ENCODE measurements around the gene FNTB. TPM values are rescaled to one million over a fixed set of nuclear protein-coding genes. Genes with fewer than 3 reads are reported as not detected.

The FNTB gene
- total RNA-seq, 1 experiment from 2014 or later = 28.1 TPM

GRCh38 chr14:64958743-64959142, 28.0 kb upstream of the FNTB start:
- ChIA-PET CTCF (interaction anchor here (0.5 kb wide), 1 partner anchor 23 kb away, joined by 3 read pairs; no protein-coding TSS in a partner anchor), POLR2A (ENCODE audit: unreplicated experiment) (interaction anchor here (0.7 kb wide), 1 partner anchor 29 kb away, joined by 9 read pairs; no protein-coding TSS in a partner anchor)
- Histone ChIP-seq H3K27me3 (ENCODE audit: low read length) (no peaks in the 10 kb centered on the region), H3K4me3 (ENCODE audit: low read length) (no peak overlapping the region), H3K4me1 (ENCODE audit: insufficient read depth, low read length) (no peaks in the 10 kb centered on the region), H3K9me2 (replicated peaks; ENCODE audit: low read length) (no peaks in the 10 kb centered on the region), H3K4me2 (ENCODE audit: low read length) (no peak overlapping the region), H2AFZ (ENCODE audit: low read length) (no peak overlapping the region), H3K27ac (ENCODE audit: low read length) (no peak overlapping the region), H3F3A (ENCODE audit: low read length, unreplicated experiment) (no peaks in the 10 kb centered on the region), H3K79me2 (ENCODE audit: low read length) (no peaks in the 10 kb centered on the region), H4K20me1 (ENCODE audit: low read length) (no peaks in the 10 kb centered on the region), H3K9me3 (ENCODE audit: low read length) (no peaks in the 10 kb centered on the region), H3K9ac (ENCODE audit: low read length) (no peak overlapping the region), H3K36me3 (ENCODE audit: low read depth, low read length) (no peaks in the 10 kb centered on the region)
- BruUV-seq (replicated peaks) = no TSS peak
- no peak for DNase-seq
- TF ChIP-seq CTCF (conservative IDR thresholded peaks at IDR 0.05; ENCODE audit: low read depth, low read length) = no peak
- TF ChIP-seq EZH2phosphoT487 (IDR thresholded peaks at IDR 0.05; ENCODE audit: borderline replicate concordance, low read length) = no peak
- TF ChIP-seq EZH2 (IDR thresholded peaks at IDR 0.05; ENCODE audit: low read length, unreplicated experiment) = no peak
- intact Hi-C loops (cut with micrococcal nuclease) = no loop called here
- no peak for ATAC-seq

GRCh38 chr14:64960762-64961276, 25.9 kb upstream of the FNTB start:
- H3K4me2 ChIP-seq (ENCODE audit: low read length) = no peak overlapping the region
- no peaks in the 10 kb centered on the region for H3K9me2 ChIP-seq (replicated peaks; ENCODE audit: low read length)
- no peaks in the 10 kb centered on the region for H3K4me1 ChIP-seq (ENCODE audit: insufficient read depth, low read length)
- ChIA-PET CTCF (no interaction called here), POLR2A (ENCODE audit: unreplicated experiment) (interaction anchor here (0.6 kb wide), 1 partner anchor 26 kb away, joined by 4 read pairs; no protein-coding TSS in a partner anchor)
- ATAC-seq (peak; percentile 15; the same call in 1 of the 2 replicates), DNase-seq (no peak)
- H3K27me3 ChIP-seq (ENCODE audit: low read length) = no peaks in the 10 kb centered on the region
- no peaks in the 10 kb centered on the region for H4K20me1 ChIP-seq (ENCODE audit: low read length)
- no peaks in the 10 kb centered on the region for H3K9me3 ChIP-seq (ENCODE audit: low read length)
- H3K36me3 ChIP-seq (ENCODE audit: low read depth, low read length) = no peaks in the 10 kb centered on the region
- BruUV-seq (replicated peaks) = no TSS peak
- H3F3A ChIP-seq (ENCODE audit: low read length, unreplicated experiment) = no peaks in the 10 kb centered on the region
- intact Hi-C loops (cut with micrococcal nuclease) = no loop called here
- H3K9ac ChIP-seq (ENCODE audit: low read length) = no peak overlapping the region
- TF ChIP-seq CTCF (conservative IDR thresholded peaks at IDR 0.05; ENCODE audit: low read depth, low read length) = peak; percentile 36
- no peak for TF ChIP-seq EZH2 (IDR thresholded peaks at IDR 0.05; ENCODE audit: low read length, unreplicated experiment)
- no peak overlapping the region for H2AFZ ChIP-seq (ENCODE audit: low read length)
- H3K27ac ChIP-seq (ENCODE audit: low read length) = no peak overlapping the region
- H3K79me2 ChIP-seq (ENCODE audit: low read length) = no peaks in the 10 kb centered on the region
- H3K4me3 ChIP-seq (ENCODE audit: low read length) = no peak overlapping the region

GRCh38 chr14:64963611-64964010, 23.1 kb upstream of the FNTB start:
- CTCF ChIA-PET = no interaction called here
- ATAC-seq = no peak

More at GRCh38 chr14:64963611-64964010, 23.1 kb upstream of the FNTB start:
- Histone ChIP-seq H3F3A (ENCODE audit: low read length, unreplicated experiment) (no peaks in the 10 kb centered on the region), H3K9me2 (replicated peaks; ENCODE audit: low read length) (no peaks in the 10 kb centered on the region), H4K20me1 (ENCODE audit: low read length) (no peaks in the 10 kb centered on the region), H3K79me2 (ENCODE audit: low read length) (no peaks in the 10 kb centered on the region), H3K4me1 (ENCODE audit: insufficient read depth, low read length) (peaks cover 14% of the 10 kb centered on the region), H3K4me2 (ENCODE audit: low read length) (no peak overlapping the region), H3K9me3 (ENCODE audit: low read length) (no peaks in the 10 kb centered on the region), H3K9ac (ENCODE audit: low read length) (no peak overlapping the region), H3K36me3 (ENCODE audit: low read depth, low read length) (no peaks in the 10 kb centered on the region), H3K4me3 (ENCODE audit: low read length) (no peak overlapping the region), H3K27me3 (ENCODE audit: low read length) (no peaks in the 10 kb centered on the region), H3K27ac (ENCODE audit: low read length) (no peak overlapping the region), H2AFZ (ENCODE audit: low read length) (no peak overlapping the region)
- DNase-seq = no peak
- no TSS peak for BruUV-seq (replicated peaks)
- TF ChIP-seq EZH2 (IDR thresholded peaks at IDR 0.05; ENCODE audit: low read length, unreplicated experiment) (no peak), CTCF (conservative IDR thresholded peaks at IDR 0.05; ENCODE audit: low read depth, low read length) (no peak; the same call in 1 of the 2 replicates), EZH2phosphoT487 (IDR thresholded peaks at IDR 0.05; ENCODE audit: borderline replicate concordance, low read length) (no peak)
- intact Hi-C loops (cut with micrococcal nuclease) = no loop called here
- POLR2A ChIA-PET (ENCODE audit: unreplicated experiment) = no interaction called here

Measured in PC-3 (cell line).